ENCODE results near the gene STXBP5L. TPM values are rescaled to one million over a fixed set of nuclear protein-coding genes. Genes with fewer than 3 reads are reported as not detected.

Gene STXBP5L
- polyA plus RNA-seq, 3 donors, result not detected

DNA sequence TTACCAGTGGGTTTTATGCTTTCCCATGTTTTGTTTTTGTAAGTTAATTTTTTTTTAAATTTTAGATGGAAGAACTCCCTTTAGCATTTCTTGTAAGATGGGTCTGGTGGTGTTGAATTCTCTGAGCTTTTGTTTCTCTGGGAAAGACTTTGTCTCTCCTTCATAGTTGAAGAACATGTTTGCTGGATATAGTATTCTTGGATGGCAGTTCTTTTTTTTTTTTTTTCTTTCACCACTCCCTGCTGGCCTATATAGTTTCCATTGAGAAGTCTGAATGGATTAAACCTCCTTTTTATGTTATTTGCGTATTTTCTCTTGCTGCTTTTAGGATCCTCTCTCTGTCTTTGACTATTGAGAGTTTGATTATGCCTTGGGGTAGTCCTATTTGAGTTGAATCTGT lies 18.1 kb downstream of the STXBP5L start:
- Histone ChIP-seq H2AFZ (ENCODE audit: insufficient read depth, low read depth, low read length, poor library complexity, severe bottlenecking) (no peak overlapping the region), H3K9me3 (replicated peaks in 1 of 2; ENCODE audit: control insufficient read depth in 1 of 2, insufficient read depth in 1 of 2, low read length in 2 of 2) (peaks cover 12 to 13% of the 10 kb centered on the region in 2 donors), H3K4me3 (replicated peaks in 1 of 3; ENCODE audit: low read depth in 2 of 3, low read length in 3 of 3) (no peak overlapping the region), H3K36me3 (replicated peaks in 1 of 2; ENCODE audit: control insufficient read depth in 1 of 2, insufficient read depth in 2 of 2, low read length in 2 of 2) (no peaks in the 10 kb centered on the region), H3K4me1 (ENCODE audit: control insufficient read depth in 1 of 2, insufficient read depth in 2 of 2, low read length in 2 of 2) (no peaks in the 10 kb centered on the region), H3K27me3 (ENCODE audit: control insufficient read depth in 2 of 2, insufficient read depth in 2 of 2, low read length in 2 of 2) (no peaks in the 10 kb centered on the region), H3K4me2 (replicated peaks; ENCODE audit: extremely low read depth, low read length, poor library complexity, severe bottlenecking) (no peak overlapping the region), H3K9ac (ENCODE audit: insufficient read depth, low read length, poor library complexity, severe bottlenecking) (no peak overlapping the region), H3K79me2 (ENCODE audit: insufficient read depth, low read length) (no peaks in the 10 kb centered on the region), H4K20me1 (ENCODE audit: insufficient read depth, low read length) (no peaks in the 10 kb centered on the region), H3K27ac (ENCODE audit: low read depth in 1 of 2, low read length in 2 of 2) (no peak overlapping the region)
- no peak overlapping the region for H3K27ac Mint-ChIP-seq
- no peak overlapping the region for H3K4me3 Mint-ChIP-seq
- H3K9me3 Mint-ChIP-seq, result peaks cover 4 to 21% (median 15%) of the 10 kb centered on the region in 7 donors
- TF ChIP-seq, protein P1, sequence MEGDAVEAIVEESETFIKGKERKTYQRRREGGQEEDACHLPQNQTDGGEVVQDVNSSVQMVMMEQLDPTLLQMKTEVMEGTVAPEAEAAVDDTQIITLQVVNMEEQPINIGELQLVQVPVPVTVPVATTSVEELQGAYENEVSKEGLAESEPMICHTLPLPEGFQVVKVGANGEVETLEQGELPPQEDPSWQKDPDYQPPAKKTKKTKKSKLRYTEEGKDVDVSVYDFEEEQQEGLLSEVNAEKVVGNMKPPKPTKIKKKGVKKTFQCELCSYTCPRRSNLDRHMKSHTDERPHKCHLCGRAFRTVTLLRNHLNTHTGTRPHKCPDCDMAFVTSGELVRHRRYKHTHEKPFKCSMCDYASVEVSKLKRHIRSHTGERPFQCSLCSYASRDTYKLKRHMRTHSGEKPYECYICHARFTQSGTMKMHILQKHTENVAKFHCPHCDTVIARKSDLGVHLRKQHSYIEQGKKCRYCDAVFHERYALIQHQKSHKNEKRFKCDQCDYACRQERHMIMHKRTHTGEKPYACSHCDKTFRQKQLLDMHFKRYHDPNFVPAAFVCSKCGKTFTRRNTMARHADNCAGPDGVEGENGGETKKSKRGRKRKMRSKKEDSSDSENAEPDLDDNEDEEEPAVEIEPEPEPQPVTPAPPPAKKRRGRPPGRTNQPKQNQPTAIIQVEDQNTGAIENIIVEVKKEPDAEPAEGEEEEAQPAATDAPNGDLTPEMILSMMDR (IDR thresholded peaks at IDR 0.05), result no peak
- WGBS (ENCODE audit: insufficient coverage), result no CpG with 5 or more reads among the region's 1 CpG
- no peaks in the 10 kb centered on the region for H3K36me3 Mint-ChIP-seq
- intact Hi-C loops (cut with micrococcal nuclease), result no loop called here
- no peaks in the 10 kb centered on the region for H3K27me3 Mint-ChIP-seq (ENCODE audit: low read depth in 3 of 3)
- H3K4me1 Mint-ChIP-seq, result no peaks in the 10 kb centered on the region
- no peak for DNase-seq

DNA sequence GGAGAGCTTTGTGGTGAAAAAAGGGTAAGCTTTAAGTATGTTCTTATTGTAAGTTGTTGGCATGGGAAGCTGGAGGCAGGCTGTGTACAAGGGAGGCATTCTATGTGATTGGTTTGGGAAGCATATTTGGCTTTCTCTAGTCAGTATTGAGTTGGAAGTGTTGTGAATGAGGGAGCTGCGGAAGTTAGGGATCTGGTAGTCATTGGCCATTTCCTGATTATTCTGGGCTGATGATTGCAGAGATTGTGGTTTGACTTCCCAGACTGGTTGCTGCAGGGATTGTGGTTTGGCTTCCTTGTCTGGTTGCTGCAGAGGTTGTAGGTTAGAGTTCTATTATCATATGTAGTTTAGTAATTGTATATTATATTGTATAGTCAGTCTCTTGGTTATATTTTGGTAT lies 21.0 kb downstream of the STXBP5L start:
- Histone ChIP-seq H3K4me1 (ENCODE audit: control insufficient read depth in 1 of 2, insufficient read depth in 2 of 2, low read length in 2 of 2) (no peaks in the 10 kb centered on the region), H3K4me2 (replicated peaks; ENCODE audit: extremely low read depth, low read length, poor library complexity, severe bottlenecking) (no peak overlapping the region), H3K4me3 (replicated peaks in 1 of 3; ENCODE audit: low read depth in 2 of 3, low read length in 3 of 3) (no peak overlapping the region), H4K20me1 (ENCODE audit: insufficient read depth, low read length) (no peaks in the 10 kb centered on the region), H3K79me2 (ENCODE audit: insufficient read depth, low read length) (no peaks in the 10 kb centered on the region), H3K9me3 (replicated peaks in 1 of 2; ENCODE audit: control insufficient read depth in 1 of 2, insufficient read depth in 1 of 2, low read length in 2 of 2) (peaks cover 12 to 13% of the 10 kb centered on the region in 2 donors), H2AFZ (ENCODE audit: insufficient read depth, low read depth, low read length, poor library complexity, severe bottlenecking) (no peak overlapping the region), H3K36me3 (replicated peaks in 1 of 2; ENCODE audit: control insufficient read depth in 1 of 2, insufficient read depth in 2 of 2, low read length in 2 of 2) (no peaks in the 10 kb centered on the region), H3K27ac (ENCODE audit: low read depth in 1 of 2, low read length in 2 of 2) (no peak overlapping the region), H3K27me3 (ENCODE audit: control insufficient read depth in 2 of 2, insufficient read depth in 2 of 2, low read length in 2 of 2) (no peaks in the 10 kb centered on the region), H3K9ac (ENCODE audit: insufficient read depth, low read length, poor library complexity, severe bottlenecking) (no peak overlapping the region)
- no peak for DNase-seq
- H3K9me3 Mint-ChIP-seq, result peaks cover 4 to 21% (median 15%) of the 10 kb centered on the region in 7 donors
- no peaks in the 10 kb centered on the region for H3K36me3 Mint-ChIP-seq
- H3K4me3 Mint-ChIP-seq, result no peak overlapping the region
- intact Hi-C loops (cut with micrococcal nuclease), result no loop called here
- TF ChIP-seq, protein P1 (IDR thresholded peaks at IDR 0.05), result no peak
- H3K27ac Mint-ChIP-seq, result no peak overlapping the region
- 38% methylated on average over 1 of the region's 1 CpG for WGBS (ENCODE audit: insufficient coverage)
- H3K4me1 Mint-ChIP-seq, result no peaks in the 10 kb centered on the region
- no peaks in the 10 kb centered on the region for H3K27me3 Mint-ChIP-seq (ENCODE audit: low read depth in 3 of 3)

Data from CD14-positive monocyte (primary cell).